GM12892 (cell line): ENCODE data around the gene TFEB.

Source experiments
- DNase-seq: peaks from one replicate; pipeline ENCODE4 v3.0.0; 2011; ENCODE audit not compliant: insufficient read length
- FAIRE-seq: peaks from 2 replicates; lab custom pipeline; 2011; peaks lifted over from hg19 to GRCh38; lab: Jason Lieb, UNC
- POLR2A ChIP-seq: IDR thresholded peaks from 2 replicates; pipeline ENCODE4 v1.6.1; 2011; ENCODE audit warnings: low read depth, low read length, control low read depth
- POLR2AphosphoS5 ChIP-seq: IDR thresholded peaks from 2 replicates; pipeline ENCODE4 v1.6.1; 2011; ENCODE audit warnings: low read depth, low read length, control low read depth
- TAF1 ChIP-seq: IDR thresholded peaks from 2 replicates; pipeline ENCODE4 v1.6.1; 2011; ENCODE audit warnings: low read depth, mild to moderate bottlenecking, control low read depth, low read length, borderline replicate concordance

Gene TFEB

GRCh38 chr6:41659935-41660334 is 75.5 kb downstream of the TFEB start:
- DNase-seq, result no peak
- FAIRE-seq, result no peak
- no peak for TF ChIP-seq TAF1
- no peak for TF ChIP-seq POLR2A
- no peak for TF ChIP-seq POLR2AphosphoS5

GRCh38 chr6:41658636-41659035 is 76.8 kb downstream of the TFEB start:
- no peak for TF ChIP-seq POLR2A
- TF ChIP-seq POLR2AphosphoS5, result no peak
- no peak for TF ChIP-seq TAF1
- no peak for DNase-seq
- FAIRE-seq, result no peak

- FAIRE-seq, result no peak
Observed at GRCh38 chr6:41657131-41658094, 78.0 kb downstream of the TFEB start.

GRCh38 chr6:41656002-41656691 is 79.3 kb downstream of the TFEB start:
- no peak for DNase-seq
- TF ChIP-seq TAF1 (no peak), POLR2A (no peak), POLR2AphosphoS5 (no peak)
- no peak for FAIRE-seq

More at GRCh38 chr6:41657131-41658094, 78.0 kb downstream of the TFEB start:
- no peak for DNase-seq
- no peak for TF ChIP-seq POLR2A

GRCh38 chr6:41655646-41656001 is 79.8 kb downstream of the TFEB start:
- no peak for TF ChIP-seq TAF1
- TF ChIP-seq POLR2AphosphoS5, result no peak
- no peak for TF ChIP-seq POLR2A
- FAIRE-seq (no peak), DNase-seq (no peak)

- FAIRE-seq (no peak), DNase-seq (no peak)
- TF ChIP-seq TAF1, result no peak
- no peak for TF ChIP-seq POLR2A
- TF ChIP-seq POLR2AphosphoS5, result no peak
Observed at GRCh38 chr6:41655176-41655575, 80.2 kb downstream of the TFEB start.

- no peak for TF ChIP-seq POLR2AphosphoS5
- TF ChIP-seq POLR2A, result no peak
- no peak for TF ChIP-seq TAF1
- FAIRE-seq (no peak), DNase-seq (no peak)
Observed at GRCh38 chr6:41654698-41655151, 80.7 kb downstream of the TFEB start.

- FAIRE-seq, result no peak
- DNase-seq, result no peak
- TF ChIP-seq POLR2AphosphoS5 (no peak), TAF1 (no peak), POLR2A (no peak)
Observed at GRCh38 chr6:41654151-41654697, 81.2 kb downstream of the TFEB start.

- FAIRE-seq (no peak), DNase-seq (no peak)
- TF ChIP-seq POLR2A, result no peak
- TF ChIP-seq TAF1, result no peak
- no peak for TF ChIP-seq POLR2AphosphoS5
Observed at GRCh38 chr6:41653691-41654090, 81.7 kb downstream of the TFEB start.

- FAIRE-seq (no peak), DNase-seq (no peak)
- TF ChIP-seq POLR2AphosphoS5, result no peak
Observed at GRCh38 chr6:41652866-41653652, 82.3 kb downstream of the TFEB start.
